GM19099 (cell line): Measurements from ENCODE around the gene ESPN.

Experiments
- POLR2A ChIP-seq: IDR thresholded peaks from 3 replicates; pipeline ENCODE4 v1.6.1; 2011; ENCODE audit warnings: low read depth; ENCODE audit not compliant: insufficient read length; ENCODE audit errors: extremely low read depth

Gene ESPN

DNA sequence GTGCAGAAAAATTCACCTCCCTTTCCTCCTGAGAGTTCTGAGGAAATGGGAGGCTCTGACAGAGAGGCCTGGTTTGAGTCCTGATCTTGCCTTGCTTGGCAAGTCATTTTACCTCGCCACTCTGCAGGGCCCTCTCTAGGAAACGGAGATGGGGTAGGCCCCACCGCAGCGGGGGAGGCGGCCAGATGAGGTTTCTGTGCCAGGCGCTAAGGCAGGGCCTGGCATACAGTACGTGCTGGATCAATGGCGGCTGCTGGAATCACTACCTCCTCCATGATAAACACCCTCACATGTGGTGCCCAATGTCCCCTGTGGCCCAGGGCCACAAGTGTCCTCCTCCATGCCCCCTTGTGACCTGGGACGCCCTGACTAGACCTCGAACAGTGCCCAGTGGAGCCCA lies 67.4 kb downstream of the ESPN start:
- TF ChIP-seq POLR2A = no peak

DNA sequence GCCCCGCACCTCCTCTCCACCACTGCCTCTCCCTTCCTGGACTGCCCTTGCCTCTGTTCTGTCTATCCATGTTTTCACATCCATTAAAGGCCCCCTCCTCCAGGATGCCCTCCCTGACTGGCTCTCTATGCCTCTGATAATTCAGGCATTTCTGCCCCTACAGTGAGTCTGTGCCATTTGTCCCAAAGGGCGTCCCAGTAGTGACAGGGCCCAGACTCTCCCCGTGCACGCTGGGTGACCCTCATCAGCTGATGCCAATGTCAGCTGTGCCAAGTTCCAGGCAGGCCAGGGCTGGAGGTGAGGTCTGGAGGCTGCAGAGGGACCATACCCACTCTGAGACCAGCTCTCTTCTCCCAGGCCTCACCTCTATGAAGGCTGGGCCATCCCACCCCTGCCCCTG lies 70.1 kb downstream of the ESPN start:
- TF ChIP-seq POLR2A = no peak

DNA sequence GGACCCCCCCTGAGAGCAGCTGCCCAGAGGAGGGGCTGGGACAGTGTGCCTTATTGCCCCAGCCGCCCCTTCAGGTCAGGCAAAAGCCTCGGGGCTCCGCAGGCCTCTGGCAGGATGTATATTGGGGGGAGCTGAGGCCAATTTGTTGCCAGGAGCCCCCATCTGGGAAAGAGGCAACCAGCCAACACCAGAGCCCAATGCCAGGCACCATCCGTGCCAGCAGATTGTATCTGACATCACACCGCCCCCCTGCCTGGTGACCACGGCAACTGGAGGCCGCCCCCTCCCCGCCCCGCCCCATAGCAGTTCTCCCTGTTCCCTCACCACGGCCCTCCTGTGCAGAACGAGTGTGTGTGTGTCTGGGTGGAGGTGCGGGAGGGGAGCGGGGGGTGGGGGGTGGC lies 70.5 kb downstream of the ESPN start:
- no peak for TF ChIP-seq POLR2A

DNA sequence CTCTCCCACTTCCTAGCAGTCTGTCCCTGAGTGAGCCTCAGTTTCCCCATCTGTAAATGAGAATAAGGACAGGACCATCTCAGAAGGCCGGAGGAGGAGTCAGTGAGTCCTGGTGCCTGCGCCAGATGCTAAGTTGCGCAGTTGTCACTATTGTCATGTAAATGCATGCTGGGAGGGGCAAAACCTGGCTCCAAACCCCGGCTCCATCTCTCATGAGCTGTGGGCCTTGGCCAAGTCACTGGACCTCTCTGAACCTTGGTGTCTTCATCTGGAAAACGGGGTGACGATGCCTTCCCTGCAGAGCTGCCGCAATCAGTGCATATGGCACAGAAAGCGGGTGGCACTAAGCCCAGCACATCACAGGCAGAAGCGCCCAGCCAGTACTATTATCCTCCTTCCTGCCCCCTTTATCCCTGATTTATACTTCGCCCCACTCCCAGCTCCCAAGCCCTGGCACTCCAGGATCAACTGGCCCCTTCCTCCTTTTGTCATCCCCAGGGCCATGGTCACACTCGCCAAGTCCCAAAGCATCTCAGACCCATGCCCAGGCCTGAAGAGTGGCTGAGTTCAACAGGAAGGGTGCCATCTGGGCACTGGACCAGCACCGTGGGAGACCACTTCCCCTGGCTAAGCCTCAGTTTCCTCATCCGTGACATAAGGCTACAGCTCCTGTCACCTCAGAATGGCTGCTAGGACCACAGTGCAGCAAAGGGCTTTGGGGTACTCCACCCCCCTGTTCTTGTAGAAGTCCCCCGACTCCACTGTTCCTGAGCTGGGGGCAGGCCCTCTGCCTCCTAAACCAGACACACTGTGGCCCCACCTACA lies 71.2 kb downstream of the ESPN start:
- TF ChIP-seq POLR2A = no peak

DNA sequence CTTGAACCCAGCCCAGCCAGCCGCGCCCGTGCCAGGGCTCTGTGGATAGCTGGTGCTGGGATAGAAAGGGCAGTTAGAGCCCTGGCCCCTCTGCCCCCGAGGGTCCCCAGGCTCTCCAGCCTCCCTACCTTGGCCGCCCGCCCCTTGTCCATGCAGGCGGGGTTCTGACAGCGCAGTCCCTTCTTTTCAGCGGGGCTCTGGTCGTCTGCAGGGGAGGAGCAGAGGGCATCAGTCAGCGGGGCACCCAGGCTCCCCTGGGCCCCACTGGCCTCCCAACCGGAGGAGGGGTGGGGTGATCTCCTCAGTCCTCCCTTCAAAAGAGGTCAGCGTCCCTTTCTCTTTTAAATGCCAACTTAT lies 71.8 kb downstream of the ESPN start:
- TF ChIP-seq POLR2A = no peak

DNA sequence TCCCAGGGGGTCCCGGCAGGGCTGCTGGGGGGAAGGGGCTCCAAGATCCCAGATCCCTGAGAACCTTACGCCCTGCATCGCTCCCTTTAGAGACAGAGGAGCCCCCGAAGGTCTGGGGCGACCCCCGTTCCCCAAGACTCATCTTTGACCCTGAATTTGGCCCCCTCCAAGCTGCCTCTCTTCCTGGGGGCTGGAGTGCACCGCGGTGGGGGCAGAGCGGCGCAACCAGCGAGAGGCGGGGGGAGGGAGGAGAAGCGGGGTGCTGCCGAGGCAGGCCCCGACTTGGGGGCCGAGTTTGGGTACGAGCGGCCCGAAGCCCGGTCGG lies 72.3 kb downstream of the ESPN start:
- no peak for TF ChIP-seq POLR2A

DNA sequence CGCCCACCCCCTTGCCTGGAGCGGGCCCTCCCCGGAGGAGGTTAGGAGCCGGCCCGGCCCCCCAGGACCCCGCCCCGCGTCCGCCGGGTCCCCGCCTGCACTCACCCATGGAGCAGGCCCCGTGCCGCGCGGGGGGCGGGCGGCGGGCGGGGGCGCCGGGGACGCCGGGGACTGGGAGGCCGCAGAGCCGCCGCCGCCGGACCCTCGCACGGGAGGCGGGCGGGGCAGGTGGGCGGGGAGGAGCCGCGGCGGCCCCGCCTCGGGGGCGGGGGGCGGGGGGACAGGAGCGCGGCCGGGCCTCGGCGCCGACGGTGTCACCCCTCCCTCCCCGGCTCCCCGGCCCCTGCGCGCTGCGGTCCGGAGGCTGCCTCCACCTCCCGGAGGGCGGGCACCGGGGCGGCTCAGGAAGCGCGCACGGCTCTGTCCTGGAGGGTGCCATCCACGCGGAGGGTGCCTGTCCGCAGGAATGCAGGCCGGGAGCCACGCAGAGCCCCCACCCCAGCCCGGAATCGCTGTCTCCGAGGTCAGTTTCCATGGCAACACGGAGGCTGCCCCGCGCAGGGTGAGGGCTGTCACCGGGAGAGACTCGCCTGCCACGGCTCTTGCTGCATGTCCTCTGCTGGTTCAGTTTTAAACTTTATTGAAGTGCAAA lies 72.8 kb downstream of the ESPN start:
- no peak for TF ChIP-seq POLR2A

DNA sequence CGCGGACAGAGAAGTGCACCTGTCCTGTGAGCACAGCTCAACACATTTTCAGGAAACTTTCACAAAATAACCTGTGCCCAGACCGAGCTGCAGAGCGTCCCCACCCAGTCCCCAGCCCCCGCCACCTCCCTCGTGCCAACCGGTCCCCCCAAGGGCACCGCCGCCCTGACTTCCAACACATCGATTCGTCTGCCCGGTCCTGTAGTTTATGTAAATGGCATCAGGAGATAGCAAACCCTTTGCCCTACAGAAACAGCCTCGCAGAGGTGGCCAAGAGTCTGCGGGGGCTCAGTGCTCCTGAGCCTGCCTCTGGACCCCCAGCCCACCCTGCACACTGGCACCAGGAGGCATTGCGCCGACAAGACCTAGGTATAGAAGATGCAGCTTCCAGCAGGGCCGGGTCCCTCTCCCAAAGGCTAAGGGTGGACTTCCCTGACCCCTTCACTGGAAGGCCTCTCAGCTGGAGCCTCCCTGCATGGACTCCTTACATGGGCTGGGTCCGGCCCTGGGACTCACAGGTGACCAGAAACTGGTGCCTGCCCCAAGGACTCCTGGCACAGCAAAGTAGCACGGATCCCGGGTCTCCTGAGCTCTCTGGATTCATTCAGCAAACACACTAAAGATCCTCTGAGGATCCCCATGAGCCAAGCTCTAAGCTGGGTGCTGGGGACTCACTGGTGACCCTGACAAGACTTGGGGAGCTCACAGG lies 73.4 kb downstream of the ESPN start:
- TF ChIP-seq POLR2A = no peak

DNA sequence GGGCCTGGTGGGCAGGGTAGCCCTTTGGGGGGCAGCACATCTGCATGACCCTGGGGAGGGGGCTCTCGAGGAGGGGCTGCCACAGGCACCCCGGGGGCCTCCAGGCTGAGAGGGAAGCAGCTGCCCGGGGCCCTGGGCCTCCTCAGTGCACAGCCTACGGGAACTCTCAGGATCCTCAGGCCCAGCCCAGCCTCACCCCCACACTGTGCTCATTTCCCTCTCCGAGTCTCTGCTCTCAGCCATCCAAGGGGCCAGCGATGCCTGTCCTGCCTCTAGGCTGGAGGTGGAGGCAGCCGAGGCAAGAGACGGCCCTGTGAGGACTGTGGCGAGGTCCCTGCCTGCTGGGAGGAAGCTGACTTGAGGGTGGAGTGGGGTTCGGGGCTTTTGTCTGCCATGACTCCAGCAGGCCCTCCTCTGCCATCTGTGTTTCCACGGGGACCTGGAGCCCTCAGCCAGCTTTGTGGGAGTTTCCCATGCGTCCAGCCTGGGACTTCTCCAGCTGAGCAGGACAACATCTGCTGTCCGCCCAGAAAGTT lies 74.1 kb downstream of the ESPN start:
- TF ChIP-seq POLR2A = no peak

DNA sequence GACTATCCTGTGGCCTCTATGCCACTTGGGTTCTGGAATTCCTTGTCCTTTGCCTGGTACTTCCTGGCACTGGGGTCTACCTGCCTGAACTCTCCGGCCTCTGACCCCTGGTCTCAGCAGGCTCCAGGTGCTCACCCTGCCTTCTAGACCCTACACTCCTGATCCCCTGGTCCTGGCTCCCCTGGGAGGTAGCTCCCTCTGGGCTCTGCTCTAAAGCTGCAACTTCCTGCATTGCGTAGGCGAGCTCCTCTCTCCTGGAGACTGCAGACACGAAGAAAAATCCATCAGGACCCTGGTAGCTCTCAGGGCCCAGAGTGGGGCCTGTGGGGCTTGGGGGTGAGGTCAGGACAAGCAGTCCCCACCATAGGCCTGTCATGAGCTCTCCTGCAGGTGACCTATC lies 74.7 kb downstream of the ESPN start:
- no peak for TF ChIP-seq POLR2A

DNA sequence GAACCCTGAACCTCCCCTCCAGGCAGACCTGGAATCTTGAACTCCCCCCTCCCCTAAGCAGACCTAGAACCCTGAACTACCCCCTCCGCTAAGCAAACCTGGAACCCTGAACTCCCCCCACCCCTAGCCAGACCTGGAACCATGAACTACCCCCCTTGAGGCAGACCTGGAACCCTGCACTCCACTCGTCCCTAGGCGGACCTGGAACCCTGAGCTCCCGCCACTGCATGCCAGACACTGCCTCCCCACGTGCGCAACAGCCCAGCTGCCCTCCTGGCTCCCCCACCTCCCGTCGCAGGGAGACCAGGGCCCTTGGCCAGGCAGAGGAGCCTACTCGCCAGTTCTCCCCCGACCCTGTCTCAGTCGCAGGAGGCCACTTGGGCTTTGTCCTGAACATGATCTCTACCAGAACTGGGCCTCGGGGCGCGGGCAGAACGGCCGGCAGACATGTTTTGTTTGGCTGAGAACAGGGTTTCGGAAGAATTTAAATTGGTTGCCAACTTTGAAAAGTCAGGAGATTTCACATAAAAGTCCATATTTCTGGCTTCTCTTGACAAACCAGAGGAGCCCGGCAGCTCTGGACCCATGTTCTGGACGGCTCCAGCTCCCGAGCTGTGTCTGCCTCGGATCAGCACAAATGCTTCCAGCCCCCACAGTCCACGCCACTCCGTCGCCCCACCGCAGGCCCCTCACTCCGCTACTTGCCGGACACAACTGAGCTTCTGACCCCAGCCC lies 76.1 kb downstream of the ESPN start:
- no peak for TF ChIP-seq POLR2A

DNA sequence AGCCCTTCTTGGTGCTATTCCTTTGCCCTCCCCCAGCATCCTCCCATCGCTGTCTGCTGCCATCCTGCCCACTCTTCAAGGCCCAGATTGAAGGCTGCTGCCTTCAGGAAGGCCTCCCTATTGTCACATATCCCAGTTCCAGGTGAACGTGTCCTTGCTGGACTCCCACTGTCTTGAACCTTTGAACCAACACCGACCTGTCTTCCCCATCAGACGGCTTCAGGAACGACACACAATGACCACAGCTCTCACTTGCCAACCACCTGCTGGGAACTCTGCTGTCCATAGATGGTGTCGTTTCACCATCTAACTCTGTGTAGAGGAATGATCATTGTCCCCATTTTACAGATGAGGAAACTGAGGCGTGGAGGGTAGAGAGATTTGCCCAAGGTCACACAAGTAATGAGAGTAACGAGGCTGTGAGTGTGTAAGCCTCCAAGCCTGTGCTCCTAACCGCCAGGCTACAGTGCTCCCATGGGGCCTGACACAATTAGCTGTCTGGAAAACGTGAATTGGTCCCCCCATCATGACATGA lies 76.8 kb downstream of the ESPN start:
- TF ChIP-seq POLR2A = no peak

DNA sequence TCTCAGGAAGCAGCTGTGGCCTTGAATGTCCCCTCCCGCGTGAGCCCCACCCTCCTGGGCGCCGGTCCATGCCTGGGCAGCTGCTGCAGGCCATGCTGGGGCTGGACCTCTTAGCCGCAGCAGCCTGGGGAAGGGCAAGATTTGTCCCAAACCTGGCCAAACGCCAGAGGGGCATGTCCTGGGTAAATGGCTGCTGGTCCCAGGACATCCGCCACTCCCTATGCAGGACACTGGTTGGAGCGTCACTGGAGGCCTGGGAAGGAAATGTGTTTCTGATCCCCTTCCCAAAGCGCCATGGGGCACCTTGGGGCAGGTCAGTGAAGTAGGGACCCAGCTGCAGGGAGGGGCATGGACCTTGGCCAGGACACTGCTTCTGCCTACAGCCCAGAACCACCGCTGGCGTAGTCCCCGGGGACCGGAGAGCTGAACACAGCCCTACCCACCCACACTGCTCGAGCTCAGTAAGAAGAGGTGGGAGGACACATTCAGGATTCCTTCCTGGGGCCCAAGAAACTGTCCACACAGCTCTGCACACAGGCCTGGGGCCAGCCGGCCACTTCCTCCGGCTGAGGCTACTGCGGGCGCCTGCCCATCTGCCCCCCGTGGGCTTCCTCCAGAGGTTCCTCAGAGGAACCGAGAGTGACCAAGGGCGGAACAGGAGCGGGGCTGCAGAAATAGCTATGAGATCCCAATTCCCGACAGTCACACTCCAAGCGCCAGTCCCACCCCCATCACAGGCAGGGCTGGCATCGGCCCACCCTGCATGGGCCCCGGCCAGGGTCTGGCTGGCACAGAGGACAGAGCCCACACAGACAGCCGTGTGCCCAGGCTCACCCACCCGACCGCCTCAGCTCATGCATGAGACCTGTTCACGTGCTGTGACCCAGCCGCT lies 77.7 kb downstream of the ESPN start:
- no peak for TF ChIP-seq POLR2A
